Bone marrow (tissue), 2 donors: ENCODE data around the gene NUP153.

Experiments used
- DNase-seq, 2 donors: peaks; one replicate each; lab custom pipeline; 2025; lab: John Stamatoyannopoulos, UW

Gene NUP153

DNA sequence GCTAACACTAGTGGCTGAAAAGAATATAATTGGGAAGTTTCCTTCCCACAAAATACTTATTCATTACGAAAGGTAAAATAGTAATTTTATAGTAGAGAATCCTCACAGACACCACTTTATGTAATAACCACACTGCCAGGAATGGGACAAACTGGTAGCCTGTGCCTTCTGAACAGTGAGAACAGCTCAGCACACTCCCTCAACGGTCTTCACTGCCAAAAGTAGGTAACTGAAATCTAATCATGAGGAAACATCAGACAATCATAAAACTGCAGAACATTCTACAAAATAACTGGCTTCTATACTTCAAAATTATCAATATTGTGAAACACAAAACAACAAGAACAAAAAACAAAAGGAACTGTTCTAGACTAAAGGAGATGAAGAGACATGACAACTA is 44.1 kb downstream of the NUP153 start:
- DNase-seq = no peak

DNA sequence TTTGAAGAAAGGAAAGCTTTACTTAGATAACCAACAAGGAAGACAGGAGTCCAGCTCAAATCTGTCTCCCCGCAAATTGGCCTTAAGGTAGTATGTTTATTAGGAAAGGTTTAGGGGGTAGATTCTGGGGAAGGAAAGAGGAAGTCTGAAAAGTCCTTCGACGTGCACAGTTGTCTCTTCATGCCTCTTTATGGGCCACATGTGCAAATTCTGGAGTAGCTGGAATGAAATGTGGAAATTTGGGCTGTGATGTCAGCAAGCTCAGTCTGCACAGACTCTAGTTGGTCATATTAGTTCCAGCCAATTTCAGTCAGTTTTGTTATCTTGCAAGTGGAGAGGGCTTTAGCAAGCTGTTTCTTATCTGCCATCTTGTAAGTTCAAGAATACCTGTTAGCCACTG is 50.1 kb downstream of the NUP153 start:
- no peak for DNase-seq

DNA sequence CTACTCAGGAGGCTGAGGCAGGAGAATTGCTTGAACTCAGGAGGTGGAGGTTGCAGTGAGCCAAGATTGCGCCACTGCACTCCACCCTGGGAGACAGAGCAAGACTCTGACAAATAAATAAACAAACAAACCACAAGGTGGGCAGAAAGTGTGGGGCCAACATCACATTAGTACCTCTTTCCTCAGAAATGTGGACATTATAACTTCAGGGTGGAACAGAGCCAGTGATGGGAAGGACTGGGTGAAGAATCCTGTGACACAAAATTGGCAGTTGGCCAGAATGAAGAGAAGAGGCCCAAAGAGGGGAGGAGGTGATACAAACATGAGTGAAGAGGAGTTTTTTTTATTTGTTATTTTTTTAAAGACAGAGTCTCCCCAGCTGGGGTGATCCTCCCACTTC is 50.6 kb downstream of the NUP153 start:
- DNase-seq = no peak

DNA sequence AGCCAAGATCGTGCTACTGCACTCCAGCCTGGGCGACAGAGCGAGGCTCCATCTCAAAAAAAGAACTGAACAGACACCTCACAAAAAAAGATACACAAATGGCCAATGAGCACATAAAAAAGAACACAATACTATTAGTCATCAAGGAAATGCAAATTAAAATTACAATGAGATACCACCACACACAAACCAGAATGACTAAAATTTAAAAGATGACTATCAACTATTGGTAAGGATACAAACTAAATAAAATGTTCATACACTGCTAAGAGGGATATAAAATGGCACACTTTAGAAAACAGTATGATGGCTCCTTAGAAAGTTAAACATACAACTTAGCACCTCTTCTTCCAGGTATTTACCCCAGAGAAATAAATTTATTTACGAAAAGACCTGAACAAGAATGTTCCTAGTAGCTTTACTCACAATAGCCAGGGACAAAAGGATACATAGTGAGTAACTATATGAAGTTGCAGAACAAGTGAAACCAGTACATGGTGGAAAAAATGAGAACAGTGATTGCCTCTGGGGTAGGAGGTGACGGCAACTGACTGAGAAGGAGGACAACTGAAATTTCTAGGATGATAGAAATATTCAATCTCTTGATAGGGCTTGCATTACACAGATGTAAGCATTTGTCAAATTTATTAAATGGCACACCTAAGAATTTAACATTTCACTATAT is 53.4 kb downstream of the NUP153 start:
- DNase-seq = no peak

DNA sequence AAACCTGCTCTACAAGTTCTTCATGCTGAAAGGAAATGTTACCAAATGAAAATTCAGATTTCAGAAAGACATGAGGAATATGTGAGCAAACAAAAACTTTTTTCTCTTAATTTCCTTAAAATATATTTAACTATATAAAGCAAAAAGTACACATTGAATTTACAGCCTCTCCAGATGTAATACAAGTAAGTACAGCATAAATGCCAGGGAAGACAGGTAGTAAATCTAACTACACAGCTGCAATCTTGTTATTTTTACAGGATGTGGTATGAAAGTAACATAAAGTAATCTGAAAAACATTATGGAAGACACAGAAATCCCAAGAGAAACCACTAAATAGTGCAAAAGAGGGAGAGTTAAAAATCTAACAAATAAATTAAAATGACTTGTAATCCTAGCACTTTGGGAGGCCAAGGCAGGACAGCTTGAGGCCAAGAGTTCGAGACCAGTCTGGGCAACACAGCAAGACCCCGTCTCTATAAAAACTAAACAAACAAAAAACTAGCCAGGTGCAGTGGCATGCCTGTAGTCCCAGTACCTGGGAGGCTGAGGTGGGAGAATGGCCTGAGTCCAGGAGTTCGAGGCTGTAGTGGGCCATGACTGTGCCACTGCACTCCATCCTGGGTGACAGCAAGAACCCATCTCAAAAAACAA is 55.9 kb downstream of the NUP153 start:
- no peak for DNase-seq

- no peak for DNase-seq
Observed at GRCh38 chr6:17648745-17649144, 58.0 kb downstream of the NUP153 start.

- DNase-seq = no peak
Observed at GRCh38 chr6:17640477-17640917, 66.2 kb downstream of the NUP153 start.

DNA sequence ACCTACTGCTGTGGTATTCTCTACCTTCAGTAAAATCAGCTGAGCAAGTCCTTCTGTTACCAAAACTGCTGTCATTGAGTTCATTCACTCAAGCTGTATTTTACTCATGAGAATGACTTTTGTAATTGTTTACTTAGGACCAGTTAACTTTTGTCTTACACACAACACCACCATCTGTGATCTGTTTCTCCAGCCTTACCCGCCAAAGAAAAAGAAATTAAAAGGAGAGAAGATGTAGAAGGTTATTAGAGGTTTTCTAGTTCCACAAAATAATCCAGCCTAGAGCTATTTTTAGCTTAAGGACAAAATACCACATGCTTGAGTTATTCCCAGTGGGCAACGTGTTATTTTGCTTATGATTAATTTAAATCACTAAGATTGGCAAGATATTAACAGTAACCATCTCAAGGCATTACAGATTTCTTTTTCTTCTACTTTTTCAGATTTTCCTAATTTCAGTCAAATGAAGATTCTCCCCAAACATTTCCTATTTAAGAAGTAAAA is 68.5 kb downstream of the NUP153 start:
- no peak for DNase-seq

DNA sequence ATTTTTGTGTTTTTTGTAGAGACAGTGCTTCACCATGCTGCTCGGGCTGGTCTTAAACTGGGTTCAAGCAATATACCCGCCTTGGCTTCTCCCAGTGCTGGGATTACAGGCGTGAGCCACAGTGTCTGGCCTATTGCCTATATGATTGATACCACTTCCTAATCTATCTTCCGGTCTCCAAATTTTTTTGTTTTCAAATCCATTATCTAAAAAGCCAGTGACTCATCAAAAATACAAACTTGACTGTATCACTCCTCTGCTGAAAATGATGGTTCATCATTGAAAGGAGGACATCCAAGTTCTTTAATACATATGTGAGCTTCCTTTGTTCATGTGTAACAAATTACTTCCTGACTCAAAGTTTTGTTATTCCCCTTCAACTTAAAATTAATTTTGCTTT is 71.2 kb downstream of the NUP153 start:
- no peak for DNase-seq

GRCh38 chr6:17633465-17634188 is 73.1 kb downstream of the NUP153 start:
- DNase-seq = peak in 1 of 2 donors; percentile 7

- no peak for DNase-seq
Observed at GRCh38 chr6:17632934-17633333, 73.8 kb downstream of the NUP153 start.

GRCh38 chr6:17630511-17631073 is 76.1 kb downstream of the NUP153 start:
- no peak for DNase-seq

DNA sequence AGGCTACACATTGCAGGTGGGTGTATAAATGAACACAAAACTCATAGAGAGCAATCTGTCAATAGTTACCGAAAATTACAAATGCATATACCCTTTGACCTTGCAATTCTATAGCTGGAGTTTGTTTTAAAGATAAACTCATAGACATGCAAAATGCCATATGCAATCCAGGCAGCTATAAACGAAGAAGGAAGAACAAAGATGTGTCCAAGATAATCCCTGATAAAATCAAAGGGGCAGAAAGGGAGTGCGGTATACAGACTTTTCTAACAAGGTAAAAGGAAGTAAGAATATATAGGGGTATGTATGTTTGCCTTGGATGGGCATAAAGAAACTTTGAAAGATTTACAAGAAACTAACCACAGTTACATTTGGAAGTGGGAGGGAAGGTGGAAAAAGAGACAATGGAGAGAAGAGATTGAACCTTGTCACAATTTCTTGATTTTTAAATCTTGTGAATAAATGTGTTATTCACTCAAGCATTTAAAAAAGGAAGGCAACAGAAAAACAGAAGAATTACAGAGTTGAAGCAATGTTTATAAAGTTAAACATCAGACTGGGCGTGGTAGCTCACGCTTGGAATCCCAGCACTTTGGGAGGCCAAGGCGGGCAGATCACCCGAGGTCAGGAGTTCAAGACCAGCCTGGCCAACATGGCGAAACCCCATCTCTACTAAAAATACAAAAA is 76.8 kb downstream of the NUP153 start:
- DNase-seq = no peak

- DNase-seq = no peak
Observed at GRCh38 chr6:17628873-17629272, 77.9 kb downstream of the NUP153 start.

- no peak for DNase-seq
Observed at GRCh38 chr6:17624396-17624795, 82.3 kb downstream of the NUP153 start.

DNA sequence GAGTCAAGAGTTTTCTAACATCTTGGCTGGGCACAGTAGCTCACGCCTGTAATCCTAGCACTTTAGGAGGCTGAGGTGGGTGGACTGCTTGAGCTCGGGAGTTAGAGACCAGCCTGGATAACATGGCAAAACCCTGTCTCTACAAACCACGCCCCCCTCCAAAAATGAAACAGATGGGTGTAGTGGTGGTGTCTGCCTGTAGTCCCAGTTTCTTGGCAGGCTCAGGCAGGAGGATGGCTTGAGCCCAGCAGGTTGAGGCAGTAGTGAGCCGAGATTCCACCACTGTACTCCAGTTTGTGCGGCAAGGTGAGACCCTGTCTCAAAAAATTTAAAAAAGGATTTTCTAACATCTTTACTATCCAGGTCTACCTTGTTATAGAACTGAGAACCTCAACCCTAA is 84.6 kb downstream of the NUP153 start:
- no peak for DNase-seq

GRCh38 chr6:17621003-17621402 is 85.7 kb downstream of the NUP153 start:
- DNase-seq = no peak

- DNase-seq = no peak
Observed at GRCh38 chr6:17615794-17616193, 90.9 kb downstream of the NUP153 start.

- DNase-seq = no peak
Observed at GRCh38 chr6:17612048-17612447, 94.7 kb downstream of the NUP153 start.

DNA sequence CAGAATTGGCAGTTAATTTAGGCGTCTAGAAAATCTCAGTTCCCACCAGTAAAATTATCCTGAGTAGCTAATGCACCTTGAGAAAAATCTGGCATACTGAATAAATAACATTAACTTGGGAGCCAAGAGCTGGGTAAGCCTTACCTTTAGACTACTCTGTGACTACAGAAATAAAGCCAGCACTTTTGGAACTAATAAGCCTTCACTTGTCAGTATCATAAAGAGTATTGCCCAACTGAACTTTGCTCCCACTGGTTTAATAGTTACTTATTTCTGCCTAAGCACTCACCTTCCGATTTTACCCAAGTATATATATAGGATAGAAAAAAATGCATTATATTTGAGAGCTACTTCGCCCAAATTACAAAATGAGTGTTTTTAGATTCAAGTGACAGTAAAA is 95.9 kb downstream of the NUP153 start:
- no peak for DNase-seq

- no peak for DNase-seq
Observed at GRCh38 chr6:17606606-17607005, 100.1 kb downstream of the NUP153 start.

GRCh38 chr6:17602888-17603287 is 103.8 kb downstream of the NUP153 start:
- no peak for DNase-seq
